Inflammatory macrophage treated with lipopolysaccharide for 4 hours (primary cell): ENCODE results near the gene MAIP1.

Experiments
- DNase-seq: peaks from one replicate; pipeline ENCODE4 v3.0.0-alpha.2; 2020

Gene MAIP1

GRCh38 chr2:199992296-199992695, 36.9 kb downstream of the MAIP1 start:
- DNase-seq = no peak

- no peak for DNase-seq
Observed at GRCh38 chr2:199994371-199994770, 39.0 kb downstream of the MAIP1 start.

GRCh38 chr2:199994896-199995295, 39.5 kb downstream of the MAIP1 start:
- no peak for DNase-seq

- DNase-seq = no peak
Observed at GRCh38 chr2:199997296-199997695, 41.9 kb downstream of the MAIP1 start.

GRCh38 chr2:199999166-199999565, 43.8 kb downstream of the MAIP1 start:
- DNase-seq = no peak

GRCh38 chr2:200000444-200001163, 45.2 kb downstream of the MAIP1 start:
- DNase-seq = no peak

GRCh38 chr2:200003444-200003843, 48.1 kb downstream of the MAIP1 start:
- DNase-seq = no peak

- no peak for DNase-seq
Observed at GRCh38 chr2:200005675-200006074, 50.3 kb downstream of the MAIP1 start.

- DNase-seq = no peak
Observed at GRCh38 chr2:200007306-200007705, 51.9 kb downstream of the MAIP1 start.

- DNase-seq = no peak
Observed at GRCh38 chr2:200012401-200012800, 57.0 kb downstream of the MAIP1 start.
